GM18870 (cell line): Measurements from ENCODE around the gene MAP6D1.
"Not testable (repeated sequence)": the region's sequence is repeated elsewhere in the genome, so short reads cannot be mapped to it uniquely, and the experiment has no call there.

Experiments
- ATAC-seq: cut with Tn5 transposase; IDR thresholded peaks from one replicate; pipeline ENCODE4 v1.9.1; 2021; ENCODE audit warnings: moderate library complexity; ENCODE audit not compliant: unreplicated experiment

Gene MAP6D1

DNA sequence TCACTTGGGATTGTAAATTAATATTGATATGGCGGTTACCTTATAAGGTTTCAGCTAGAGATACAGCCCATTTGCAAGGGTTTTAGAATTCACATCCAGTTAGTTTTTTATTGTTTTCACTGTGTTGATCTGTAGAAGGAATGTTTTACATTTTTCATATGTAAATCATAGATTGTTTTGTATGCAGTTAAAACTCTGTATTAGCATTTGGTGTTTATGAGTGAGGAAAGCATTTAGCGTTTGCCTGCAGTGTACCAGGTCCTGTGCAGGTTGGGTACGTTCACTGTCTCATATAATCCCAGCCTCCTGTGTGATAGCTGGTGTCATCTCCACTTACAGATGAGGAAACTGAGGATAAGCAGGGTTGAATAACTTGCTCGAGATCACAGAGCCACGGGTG is 23.8 kb downstream of the MAP6D1 start:
- no peak for ATAC-seq

GRCh38 chr3:183800243-183800863 is 25.0 kb downstream of the MAP6D1 start:
- no peak for ATAC-seq

DNA sequence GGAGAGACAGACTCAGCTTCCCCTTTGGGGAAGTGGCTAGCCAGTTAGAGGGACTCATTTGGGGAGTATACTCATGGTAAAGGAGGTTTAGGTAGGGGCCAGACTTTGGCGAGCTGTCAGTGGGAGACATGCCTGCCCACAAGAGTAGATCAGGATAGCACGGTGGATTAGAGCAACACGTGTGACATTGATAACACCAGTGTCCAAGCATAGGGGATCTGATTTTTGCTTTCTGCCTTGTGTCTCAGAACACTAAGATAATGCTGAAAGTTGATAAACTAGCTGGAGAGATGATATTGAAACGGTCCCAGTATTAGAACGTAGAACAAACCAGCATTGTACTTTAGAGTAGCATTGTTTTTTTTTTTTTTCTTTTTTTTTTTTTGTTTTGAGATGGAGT is 25.9 kb downstream of the MAP6D1 start:
- ATAC-seq, result no peak

DNA sequence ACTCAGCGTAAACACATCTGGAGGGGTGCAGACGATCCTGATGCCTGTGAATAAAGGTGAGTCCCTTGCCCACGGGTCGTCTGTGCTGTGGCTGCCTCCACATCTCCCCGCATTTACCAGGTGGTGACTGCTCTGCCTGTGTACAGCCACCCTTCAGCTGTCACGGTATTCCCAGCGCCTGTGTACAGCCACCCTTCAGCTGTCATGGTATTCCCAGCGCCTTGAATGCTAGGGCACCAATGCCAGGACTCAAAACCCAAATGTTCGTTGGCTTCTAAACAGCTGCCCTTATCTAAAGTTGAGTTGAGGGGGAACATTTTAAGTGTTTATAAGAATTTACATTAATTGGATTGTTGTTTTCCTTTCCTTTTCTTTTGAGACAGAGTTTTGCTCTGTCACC is 27.4 kb downstream of the MAP6D1 start:
- ATAC-seq, result no peak

- ATAC-seq, result no peak
Observed at GRCh38 chr3:183796372-183796771, 29.0 kb downstream of the MAP6D1 start.

GRCh38 chr3:183794452-183794851 is 30.9 kb downstream of the MAP6D1 start:
- no peak for ATAC-seq

DNA sequence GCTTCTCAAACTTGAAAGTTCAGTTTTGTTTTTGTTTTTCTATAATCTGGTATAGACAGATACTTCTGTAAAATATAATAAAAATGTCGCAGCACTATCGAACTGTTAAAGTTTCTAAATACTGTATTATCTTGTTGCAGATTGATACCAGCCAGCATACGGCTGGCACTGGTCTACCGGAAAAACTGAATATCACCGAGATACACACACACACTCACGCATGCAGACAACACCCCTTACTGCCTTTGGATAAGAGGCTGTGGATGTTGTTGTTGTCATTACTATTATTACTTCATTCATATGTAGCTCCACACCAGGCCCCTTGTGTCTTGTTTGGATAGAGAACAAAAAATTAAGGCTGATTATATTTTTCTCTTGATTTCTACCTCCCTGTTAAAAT is 32.4 kb downstream of the MAP6D1 start:
- no peak for ATAC-seq

DNA sequence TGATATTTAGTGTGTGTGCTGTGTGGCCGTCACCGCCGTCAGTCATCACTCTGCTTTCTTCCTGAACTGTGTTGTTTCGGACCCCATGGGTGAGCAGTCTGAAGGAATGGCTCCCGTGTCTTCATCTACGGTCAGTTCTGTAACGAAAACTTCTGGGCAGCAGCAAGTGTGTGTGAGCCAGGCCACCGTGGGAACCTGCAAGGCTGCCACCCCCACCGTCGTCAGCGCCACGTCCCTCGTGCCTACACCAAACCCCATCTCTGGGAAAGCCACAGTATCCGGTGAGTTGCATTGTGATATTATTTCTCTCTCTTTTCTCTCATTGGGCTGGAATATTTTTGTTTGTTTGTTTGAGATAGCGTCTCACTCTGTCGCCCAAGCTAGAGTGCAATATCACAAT is 34.7 kb downstream of the MAP6D1 start:
- ATAC-seq, result no peak

DNA sequence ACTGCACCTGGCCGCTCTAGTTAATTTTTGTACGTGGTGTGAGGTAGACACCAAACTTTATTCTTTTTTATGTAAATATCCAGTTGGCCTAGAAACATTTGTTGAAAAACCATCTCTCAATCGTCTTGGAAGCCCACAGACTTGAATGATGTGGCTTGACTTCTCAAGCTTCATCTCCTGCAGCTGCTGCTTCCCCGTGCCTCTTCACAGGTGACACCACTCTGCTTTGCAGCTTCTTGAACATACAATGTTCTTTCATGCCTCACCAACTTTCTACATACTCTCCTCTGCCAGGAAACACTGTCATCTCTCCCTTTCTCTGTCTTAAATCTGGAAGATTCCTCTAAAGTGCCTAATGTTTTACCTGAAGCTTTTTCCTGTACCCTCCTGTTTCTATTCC is 35.6 kb downstream of the MAP6D1 start:
- ATAC-seq, result no peak

DNA sequence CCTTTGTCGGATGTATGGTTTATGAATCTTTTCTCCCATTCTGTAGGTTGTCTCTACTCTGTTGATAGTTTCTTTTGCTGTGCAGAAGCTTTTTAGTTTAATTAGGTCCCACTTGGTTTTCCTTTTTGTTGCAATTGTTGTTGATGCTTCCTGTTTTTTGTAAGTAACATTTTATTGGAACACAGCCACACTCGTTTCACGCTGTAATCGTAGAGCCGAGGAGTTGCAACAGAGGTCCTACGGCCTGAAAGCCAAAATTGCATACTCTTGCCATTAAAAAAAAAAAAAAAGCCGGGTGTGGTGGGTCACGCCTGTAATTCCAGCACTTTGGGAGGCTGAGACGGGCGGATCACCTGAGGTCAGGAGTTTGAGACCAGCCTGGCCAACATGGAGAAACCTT is 40.9 kb downstream of the MAP6D1 start:
- not testable (repeated sequence) for ATAC-seq

- ATAC-seq, result no peak
Observed at GRCh38 chr3:183782576-183783276, 42.7 kb downstream of the MAP6D1 start.

GRCh38 chr3:183781246-183781645 is 44.1 kb downstream of the MAP6D1 start:
- no peak for ATAC-seq

DNA sequence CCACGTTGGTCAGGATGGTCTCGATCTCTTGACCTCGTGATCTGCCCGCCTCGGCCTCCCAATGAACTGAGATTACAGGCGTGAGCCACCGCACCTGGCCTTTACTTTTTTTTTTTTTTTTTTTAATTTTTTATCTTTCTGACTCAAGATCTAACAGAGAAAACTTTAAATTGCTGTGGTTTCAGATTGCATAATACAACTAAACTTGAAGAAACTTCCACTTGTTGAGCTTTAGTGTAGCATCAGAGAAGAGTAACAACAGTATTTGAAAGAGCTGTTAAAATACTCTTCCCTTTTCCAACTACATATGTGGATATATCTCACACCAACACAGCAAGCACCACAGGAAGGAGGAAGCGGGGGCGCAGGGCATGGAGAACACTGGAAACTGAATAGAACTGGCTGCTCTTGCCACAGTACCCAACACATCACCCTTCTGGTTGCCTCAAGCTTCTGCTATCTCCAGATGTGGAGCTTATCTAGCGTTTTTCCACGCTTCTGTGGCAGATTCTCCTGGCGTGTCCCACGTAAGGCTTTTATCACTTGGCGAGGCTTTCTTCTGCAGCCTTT is 45.4 kb downstream of the MAP6D1 start:
- ATAC-seq, result no peak

DNA sequence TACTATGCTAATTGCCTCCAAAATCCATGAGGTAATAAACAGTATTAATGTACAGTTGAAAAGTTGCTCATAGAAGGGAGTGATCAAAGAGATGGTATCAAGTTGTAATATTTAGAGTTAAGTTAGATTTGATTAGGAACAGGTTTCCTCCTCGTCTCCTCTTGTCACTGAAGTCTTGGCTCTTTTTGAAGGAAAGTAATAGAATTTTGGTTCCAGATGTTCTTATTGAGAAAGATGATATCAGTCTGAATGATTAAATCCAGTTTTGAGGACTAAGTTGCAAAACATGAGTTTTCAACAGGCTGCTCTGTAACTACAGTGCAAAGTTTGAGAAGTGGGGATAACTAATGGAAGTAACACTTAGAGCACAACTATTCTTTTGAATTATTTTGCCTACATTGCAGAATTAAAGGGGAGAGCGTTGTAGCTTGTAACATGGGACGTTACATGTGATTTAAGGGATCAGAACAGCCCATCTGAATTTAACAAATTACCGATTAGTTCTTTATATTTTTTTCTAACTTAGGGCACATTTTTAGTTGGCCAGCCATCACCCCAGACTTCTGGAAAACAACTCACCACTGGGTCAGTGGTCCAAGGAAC is 48.3 kb downstream of the MAP6D1 start:
- ATAC-seq, result no peak

GRCh38 chr3:183776451-183776850 is 48.9 kb downstream of the MAP6D1 start:
- not testable (repeated sequence) for ATAC-seq

GRCh38 chr3:183775781-183776180 is 49.6 kb downstream of the MAP6D1 start:
- ATAC-seq, result no peak

- no peak for ATAC-seq
Observed at GRCh38 chr3:183774631-183775030, 50.7 kb downstream of the MAP6D1 start.

DNA sequence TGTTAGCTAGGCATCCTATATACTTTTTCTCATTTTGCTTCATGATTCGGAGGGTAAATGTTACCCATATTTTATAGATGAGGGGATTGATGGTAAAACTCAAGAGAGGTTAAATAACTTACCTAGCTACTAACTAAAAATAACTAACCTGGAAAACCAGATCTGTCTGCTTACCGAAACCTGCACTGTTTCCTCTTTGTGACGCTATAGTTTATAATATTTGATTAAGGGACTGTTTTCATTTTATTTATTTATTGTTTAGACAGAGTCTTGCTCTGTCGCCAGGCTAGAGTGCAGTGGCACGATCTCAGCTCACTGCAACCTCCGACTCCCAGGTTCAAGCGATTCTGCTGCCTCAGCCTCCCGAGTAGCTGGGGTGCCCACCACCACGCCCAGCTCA is 55.9 kb downstream of the MAP6D1 start:
- no peak for ATAC-seq

- no peak for ATAC-seq
Observed at GRCh38 chr3:183768114-183768513, 57.3 kb downstream of the MAP6D1 start.

GRCh38 chr3:183766745-183767606 is 58.4 kb downstream of the MAP6D1 start:
- ATAC-seq, result no peak

DNA sequence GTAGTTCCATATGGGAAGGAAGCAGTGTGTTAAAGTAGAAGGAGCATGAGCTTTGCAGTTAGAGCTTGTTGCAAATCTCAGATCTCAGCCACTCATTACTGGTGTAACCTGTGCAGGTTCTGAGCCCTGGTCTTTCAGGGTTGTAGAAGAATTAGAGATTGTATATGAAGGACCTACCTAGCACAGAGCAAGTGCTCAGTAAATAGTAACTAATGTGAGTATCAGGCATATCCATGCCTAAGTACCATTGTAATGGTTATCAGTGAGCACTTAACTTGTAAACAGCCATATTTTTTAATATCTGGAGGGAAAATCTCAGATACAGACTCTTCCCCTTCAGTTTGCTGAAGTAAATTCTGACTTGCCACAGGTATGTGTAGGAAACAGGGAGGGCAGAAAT is 59.3 kb downstream of the MAP6D1 start:
- no peak for ATAC-seq
